HG03342 (cell line): ENCODE results near the gene NT5C.
"Not testable (repeated sequence)": the region's sequence is repeated elsewhere in the genome, so short reads cannot be mapped to it uniquely, and the experiment has no call there.

Source experiments
- ATAC-seq: cut with Tn5 transposase; IDR thresholded peaks from one replicate; pipeline ENCODE4 v1.9.1; 2021; ENCODE audit warnings: mild to moderate bottlenecking, moderate library complexity; ENCODE audit not compliant: unreplicated experiment

The NT5C gene

DNA sequence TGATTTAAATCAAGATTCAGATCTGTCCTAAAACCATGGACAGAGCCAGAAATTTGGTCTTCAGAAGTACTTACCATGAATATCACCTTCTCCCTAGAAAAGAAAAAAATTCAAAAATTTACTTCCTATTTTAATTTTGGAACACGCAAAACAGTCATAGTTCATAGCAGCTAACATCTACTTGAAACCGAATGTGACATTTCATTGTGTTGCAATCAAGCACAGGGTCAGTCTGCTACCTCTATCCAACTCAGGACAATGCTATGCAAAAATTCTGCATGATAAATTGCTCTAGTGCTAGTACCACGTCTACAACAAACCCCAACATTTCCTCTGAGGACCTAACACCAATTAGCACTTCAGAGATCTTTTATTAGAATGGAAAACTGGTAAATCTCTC, 15.1 kb upstream of the NT5C start:
- ATAC-seq: no peak

DNA sequence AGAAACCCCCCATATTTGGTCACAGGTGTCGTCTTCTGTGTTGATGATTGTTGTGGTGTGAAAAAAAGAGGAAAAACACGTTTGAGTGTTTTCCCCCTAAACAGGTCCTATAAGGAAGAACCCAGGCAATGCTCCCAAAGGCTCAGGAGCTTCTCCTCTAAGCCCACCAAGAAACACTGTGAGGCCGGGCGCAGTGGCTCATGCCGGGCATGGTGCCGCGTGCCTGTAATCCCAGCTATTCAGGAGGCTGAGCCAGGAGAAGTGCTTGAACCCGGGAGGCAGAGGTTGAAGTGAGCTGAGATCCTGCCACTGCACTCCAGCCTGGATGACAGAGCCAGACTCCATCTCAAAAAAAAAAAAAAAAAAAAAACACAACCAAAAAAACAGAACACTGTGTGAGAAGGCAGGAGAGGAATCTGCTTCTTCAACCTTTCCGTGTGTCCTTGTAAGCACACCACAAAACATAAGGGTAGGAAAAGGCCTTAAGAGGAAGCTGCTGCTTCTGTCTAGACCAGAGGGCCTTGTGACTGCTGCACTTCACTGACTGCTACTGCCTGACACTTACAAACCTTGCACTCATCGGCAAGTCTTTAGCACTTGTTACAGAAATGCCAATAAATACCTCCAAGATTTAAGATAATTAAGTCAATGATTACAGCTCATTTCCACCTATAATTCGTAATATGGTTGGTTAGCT, 13.4 kb upstream of the NT5C start:
- no peak for ATAC-seq

DNA sequence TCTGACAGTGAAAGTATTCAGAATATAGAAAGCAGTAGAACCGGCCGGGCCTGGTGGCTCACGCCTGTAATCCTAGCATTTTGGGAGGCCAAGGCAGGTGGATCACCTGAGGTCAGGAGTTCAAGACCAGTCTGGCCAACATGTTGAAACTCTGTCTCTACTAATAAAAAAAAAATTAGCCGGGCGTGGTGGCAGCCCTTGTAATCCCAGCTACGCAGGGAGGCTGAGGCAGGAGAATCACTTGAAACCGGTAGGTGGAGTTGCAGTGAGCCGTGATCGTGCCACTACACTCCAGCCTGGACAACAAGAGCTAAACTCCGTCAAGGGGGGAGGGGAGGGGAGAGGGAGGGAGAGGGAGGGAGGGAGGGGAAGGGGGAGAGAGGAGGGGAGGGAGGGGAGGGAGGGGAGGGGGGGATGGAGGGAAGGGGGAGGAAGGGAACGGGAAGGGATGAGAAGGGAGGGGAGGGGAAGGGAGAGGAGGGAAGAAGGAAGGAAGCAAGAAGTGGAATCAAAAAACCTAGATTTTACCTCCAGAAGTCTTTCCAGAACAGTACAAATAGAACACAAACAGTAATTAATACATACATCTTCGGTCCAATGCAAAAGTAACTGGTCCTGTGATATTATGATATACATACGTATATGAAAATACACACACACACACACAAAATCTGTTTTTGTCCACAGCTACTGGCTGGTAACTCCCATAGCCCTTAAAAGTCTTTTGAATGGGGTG, 10.9 kb upstream of the NT5C start:
- ATAC-seq: no peak

DNA sequence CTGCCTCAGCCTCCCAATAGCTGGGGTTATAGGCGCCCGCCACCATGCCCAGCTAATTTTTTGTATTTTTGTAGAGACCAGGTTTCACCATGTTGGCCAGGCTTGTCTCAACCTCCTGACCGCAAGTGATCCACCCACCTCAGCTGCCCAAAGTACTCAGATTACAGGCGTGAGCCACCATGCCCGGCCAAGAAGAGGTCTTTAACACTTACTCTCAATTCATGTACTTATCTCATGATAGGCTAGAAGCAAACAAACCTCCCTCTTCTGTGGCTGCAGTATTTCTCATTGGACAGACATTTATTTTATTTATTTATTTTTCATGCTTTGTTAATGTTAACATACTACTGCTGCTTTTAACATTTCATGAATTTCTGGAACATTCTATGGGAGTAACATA, 7.0 kb upstream of the NT5C start:
- no peak for ATAC-seq

DNA sequence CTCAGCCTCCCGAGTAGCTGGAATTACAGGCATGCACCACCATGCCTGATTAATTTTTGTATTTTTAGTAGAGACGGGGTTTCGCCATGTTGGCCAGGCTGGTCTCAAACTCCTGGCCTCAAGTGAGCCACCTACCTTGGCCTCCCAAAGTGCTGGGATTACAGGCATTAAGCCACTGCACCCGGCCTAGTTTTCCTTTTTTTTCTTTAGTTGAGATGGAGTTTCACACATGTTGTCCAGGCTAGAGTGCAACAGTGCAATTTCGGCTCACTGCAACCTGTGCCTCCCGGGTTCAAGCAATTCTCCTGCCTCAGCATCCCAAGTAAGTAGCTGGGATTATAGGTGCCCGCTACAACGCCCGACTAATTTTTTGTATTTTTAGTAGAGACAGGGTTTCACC, 6.2 kb upstream of the NT5C start:
- ATAC-seq: not testable (repeated sequence)

DNA sequence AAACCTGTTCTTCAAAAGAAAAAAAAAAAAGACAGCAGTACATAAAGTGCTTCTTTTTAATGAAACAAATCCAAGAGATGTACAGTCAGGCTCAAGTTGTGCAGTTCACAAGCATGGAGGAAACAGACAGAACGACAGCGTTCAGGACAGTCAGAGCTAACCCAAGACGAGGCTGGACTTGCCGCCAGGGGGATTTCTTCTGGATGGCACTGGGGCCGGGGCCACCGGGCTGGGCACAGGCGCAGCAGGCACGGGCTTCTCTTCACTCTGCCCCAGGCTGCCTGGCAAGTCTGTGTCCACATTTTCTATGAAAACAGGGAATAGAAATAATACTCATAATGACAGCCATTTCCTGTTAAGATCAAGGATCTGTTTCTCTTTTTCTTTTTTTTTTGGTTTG, 4.4 kb upstream of the NT5C start:
- ATAC-seq: no peak

DNA sequence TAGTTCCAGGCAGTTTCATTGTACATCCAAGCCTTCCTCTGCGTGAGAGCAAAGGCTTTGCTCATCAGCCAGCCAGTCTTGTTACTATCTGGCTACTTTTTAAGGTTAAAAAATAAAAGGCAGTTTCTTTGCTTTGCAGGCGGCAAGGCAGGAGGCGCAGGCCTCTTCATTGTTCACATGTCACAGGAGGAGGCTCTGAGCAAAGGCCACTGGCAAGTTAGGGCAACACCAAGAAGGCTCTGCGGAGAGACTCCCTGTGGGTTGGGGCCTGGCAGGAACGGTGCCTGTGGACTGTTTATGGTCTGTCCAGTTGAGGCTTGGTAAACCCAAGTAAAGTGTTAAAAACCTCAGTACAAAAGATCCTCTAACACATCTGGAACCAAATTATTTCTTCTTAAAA, 3.9 kb upstream of the NT5C start:
- no peak for ATAC-seq

DNA sequence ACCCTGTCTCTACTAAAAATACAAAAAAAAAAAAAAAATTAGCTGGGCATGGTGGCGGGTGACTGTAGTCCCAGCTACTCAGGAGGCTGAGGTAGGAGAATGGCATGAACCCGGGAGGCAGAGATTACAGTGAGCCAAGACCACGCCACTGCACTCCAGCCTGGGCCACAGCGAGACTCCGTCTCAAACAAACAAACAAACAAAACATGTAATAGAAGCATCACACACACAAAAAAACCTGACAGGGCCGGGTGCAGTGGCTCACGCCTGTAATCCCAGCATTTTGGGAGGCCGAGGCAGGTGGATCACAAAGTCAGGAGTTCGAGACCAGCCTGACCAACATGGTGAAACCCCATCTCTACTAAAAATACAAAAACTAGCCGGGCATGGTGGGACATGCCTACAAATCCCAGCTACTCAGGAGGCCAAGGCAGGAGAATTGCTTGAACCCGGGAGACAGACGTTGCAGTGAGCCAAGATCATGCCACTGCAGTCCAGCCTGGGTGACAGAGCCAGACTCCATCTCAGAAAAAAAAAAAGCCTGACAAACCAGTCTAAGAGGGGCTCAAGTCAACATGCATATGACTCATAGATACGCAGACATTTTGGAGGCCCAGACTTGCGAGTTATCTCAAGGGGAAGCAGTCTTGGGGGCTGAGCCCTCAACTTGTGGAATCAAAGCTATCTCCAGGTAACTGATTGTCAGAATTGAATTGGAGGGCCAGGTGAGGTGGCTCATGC, 2.2 kb upstream of the NT5C start:
- not testable (repeated sequence) for ATAC-seq

DNA sequence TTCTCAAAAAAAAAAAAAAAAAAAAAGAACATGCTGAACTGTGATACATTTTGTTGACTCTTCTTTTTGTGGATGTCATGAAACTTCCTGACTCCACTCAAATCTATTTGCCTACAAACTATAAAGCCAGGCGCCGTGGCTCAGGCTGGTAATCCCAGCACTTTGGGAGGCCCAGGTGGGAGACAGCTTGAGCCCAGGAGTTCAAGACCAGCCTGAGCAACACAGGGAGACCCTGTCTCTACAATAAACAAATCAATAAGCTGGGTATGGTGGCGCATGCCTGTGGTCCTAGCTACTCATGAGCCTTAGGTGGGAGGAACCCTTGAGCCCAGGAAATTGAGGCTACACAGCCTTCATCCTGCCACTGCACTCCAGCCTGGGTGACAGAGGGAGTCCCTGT, 1.5 kb upstream of the NT5C start:
- no peak for ATAC-seq

DNA sequence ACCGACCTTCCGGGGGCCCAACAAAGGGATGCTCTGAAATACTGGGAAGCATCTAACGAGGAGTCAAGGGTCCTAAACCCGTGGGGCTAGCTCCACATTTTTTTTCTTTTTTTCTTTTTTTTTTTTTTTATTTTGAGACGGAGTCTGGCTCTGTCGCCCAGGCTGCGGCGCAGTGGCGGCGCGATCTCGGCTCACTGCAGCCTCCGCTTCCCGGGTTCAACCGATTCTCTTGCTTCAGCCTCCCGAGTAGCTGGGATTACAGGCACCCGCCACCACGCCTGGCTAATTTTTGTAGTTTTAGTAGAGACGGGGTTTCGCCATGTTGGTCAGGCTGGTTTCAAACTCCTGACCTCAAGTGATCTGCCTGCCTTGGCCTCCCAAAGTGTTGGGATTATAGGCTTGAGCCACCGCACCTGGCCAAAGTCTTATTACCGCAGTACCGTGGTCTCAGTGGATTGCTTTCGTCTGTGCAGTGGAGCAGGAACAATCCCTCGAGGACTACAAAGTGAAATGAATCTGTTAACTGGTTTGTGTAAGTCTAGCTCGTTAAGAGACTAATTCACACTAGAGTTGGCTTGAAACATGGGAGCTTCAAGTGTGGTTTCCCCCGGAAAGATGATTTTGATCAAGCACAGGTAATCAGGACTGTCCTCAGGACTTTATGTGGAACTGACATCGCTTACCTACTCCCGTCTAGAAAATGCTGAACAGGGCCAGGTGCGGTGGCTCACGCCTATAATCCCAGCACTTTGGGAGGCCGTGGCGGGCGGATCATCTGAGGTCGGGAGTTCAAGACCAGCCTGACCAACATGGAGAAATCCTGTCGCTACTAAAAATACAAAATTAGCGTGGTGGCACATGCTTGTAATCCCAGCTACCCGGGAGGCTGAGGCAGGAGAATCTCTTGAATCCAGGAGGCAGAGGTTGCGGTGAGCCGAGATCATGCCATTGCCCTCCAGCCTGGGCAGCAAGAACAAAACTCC, 767 bp upstream of the NT5C start:
- not testable (repeated sequence) for ATAC-seq

DNA sequence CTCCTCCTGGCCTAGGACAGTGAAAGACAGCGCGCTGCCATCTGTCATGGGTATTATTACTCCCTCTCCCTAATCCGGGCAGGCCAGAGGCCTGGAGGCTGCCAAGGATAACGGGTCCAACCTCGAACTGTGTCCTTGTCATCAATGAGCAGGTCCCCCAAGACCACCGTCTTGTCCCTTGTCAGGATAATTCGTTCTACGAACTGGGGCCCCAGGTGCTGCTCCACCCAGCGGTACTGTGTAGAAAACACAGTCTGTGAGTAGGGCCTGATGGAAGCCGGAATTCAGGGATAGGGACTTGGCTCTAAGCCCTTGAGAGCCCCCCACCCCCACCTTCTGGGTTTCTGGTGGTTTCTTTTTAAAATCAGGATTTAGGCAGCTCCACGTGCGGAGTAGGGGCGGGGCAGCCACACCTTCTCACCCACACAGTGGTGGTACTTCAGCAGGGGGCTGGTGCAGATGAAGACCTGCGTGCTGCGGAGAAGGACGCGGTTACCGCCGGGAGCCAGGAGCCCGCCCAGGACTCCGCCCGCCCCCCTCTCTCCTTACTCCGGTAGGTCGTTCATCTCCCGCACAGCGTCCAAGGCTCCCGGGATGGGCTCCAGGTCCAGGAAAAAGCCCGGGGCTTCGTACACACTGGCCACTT, 787 bp downstream of the NT5C start:
- ATAC-seq: no peak

DNA sequence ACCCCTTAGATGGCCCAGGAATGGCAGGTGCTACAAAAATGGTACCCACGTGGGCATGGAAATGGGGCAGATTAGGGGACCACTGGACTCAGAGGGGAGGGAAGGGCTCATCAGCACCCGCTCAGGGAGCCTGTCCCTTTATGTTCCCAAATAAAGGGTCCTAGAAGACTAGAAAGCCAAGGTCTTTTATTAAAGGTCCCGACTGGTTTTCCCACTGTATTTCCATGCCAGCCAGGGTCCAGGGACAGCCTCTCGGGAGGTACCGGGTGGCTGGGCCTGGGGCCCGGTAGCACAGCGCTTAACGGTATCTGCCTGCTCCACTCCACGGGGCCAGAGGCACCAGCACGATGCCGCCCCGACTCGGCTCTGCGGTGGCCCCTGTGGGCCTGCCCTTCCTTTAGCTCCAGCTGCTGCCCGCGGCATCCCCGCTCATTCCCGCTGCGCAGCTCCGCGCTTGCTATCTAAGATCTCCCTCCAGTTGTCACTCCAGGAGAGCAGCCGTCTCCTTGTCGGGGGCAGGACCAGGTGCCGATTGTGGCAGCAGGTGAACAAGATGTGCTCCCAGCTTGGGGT, 1.4 kb downstream of the NT5C start:
- ATAC-seq: no peak

DNA sequence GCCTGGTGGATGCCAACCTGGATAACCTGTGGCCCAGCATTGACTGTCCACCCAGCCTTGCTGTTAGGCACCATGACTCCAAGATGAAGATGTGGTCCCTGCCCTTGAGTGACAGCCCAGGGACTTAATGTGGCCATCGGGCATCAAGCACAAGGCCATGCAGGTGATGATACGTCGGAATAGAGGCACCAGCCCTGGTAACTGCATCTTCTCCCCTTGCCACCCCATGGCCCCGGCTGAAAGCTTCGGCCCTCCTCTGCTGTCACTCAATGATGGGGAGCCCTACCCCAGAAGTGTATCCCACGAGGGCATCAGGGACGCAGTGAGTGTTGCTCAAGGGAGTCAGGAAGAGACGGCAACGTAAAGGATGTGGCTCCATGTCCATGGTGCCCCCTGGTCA, 2.0 kb downstream of the NT5C start:
- no peak for ATAC-seq

DNA sequence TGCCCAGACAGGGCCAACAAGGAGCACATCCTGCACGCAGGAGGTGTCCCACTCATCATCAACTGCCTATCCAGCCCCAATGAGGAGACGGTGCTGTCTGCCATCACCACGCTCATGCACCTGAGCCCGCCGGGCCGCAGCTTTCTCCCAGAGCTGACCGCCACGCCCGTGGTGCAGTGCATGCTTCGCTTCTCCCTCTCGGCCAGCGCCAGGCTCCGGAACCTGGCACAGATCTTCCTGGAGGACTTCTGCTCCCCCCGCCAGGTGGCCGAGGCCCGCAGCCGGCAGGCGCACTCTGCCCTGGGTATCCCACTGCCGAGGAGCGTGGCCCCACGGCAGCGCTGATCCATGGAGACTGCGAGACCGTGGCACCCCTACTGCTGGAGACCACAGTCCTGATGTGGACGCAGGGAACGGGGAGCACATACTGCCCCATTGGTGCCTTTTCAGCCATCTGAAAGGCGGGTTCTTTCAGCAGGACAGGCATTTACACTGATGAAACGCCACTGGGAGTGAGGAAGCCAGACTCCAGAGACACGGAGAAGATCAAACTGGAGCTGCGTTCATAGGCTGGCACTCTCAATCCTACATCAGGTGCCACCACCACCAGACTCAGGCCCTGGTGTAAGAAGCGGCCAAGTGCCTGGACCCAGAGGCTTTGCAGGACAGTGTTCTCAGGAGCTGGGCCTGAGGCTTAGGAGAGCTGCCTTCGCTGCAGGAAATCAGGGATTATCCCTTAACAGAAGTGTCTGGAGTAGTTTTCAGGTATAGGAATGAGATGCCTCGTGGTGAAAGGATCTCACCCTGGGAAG, 2.6 kb downstream of the NT5C start:
- ATAC-seq: no peak

DNA sequence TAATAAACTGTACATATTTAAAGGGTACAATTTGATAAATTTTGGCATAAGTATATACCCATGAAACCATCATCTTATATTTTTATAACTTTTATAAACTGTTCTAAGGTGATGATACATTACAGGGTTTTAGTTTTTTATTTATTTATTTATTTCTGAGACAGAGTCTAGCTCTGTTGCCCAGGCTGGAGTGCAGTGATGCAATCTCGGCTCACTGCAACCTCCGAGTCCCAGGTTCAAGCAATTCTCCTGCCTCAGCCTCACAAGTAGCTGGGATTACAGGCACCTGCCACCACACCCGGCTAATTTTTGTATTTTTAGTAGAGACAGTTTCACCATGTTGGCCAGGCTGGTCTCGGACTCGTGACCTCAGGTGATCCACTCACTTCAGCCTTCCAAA, 3.6 kb downstream of the NT5C start:
- ATAC-seq: not testable (repeated sequence)

DNA sequence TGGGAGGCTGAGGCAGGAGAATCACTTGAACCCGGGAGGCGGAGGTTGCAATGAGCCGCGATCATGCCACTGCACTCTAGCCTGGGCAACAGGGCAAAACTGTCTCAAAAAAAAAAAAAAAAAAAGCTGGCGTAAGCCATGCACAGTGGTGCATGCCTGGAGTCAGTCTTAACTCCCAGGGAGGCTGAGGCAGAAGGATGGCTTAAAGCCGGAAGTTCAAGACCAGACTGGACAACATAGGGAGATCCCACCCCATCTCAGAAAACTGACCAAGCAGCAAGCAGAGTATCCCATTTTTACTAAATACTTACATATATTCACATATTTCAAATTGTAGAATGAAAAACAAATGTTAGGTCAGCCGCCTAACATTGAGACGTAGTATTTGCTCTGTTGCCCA, 4.6 kb downstream of the NT5C start:
- no peak for ATAC-seq

DNA sequence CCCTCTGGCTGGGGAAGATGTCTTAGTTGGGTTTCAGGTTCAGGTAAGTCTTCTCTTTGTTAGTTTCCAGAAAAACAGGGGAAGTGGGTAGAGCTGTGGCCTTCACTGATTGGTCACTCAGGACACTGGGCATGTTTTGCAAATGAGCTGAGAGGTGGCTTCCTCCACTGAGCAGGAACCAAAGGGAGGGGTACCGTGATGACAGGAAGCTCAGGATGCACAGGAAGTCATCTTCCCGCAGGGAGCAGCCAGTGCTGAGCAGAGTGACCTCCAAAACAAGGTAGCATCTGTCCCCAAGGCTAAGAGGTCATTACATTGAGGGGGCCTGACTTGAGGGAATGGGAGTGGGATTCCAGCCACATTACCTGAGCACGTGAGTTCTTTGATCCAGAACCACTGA, 5.6 kb downstream of the NT5C start:
- no peak for ATAC-seq

DNA sequence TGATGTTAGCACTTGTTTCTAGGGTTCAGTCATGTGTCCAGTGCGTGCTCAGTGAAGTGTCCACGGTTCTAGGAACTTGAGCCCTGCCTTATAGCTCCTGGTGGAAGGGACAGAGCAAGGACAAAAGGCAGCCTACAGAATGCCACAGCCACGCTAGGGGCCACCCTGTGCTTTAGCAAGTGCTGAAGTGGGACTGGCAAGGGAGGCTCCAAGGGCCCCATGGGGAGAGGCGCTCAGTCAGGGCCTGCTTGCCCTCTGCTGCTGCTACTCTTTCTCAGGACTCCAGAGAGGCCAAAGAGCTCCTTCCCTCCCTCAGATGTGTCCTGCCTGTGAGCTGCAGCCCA, 6.8 kb downstream of the NT5C start:
- ATAC-seq: no peak
